A549 (cell line): ENCODE results near the gene KDM1B. TPM values are rescaled to one million over a fixed set of nuclear protein-coding genes. Genes with fewer than 3 reads are reported as not detected.
"Not testable (repeated sequence)": the region's sequence is repeated elsewhere in the genome, so short reads cannot be mapped to it uniquely, and the experiment has no call there.

Experiments used
- ATAC-seq, 2 experiments: fragments of 200-7000 bp in 1 of 2; fragments of >200 bp in 1 of 2; cut with Nextera tagmentation in 1 of 2; cut with Tn5 transposase in 1 of 2; 3 replicates each; pipeline versions ENCODE4 v1.8.0 to v1.9.1; 2018 to 2020; ENCODE audit warnings: mild to moderate bottlenecking in 1 of 2, moderate library complexity in 1 of 2
- CTCF ChIA-PET: fragments of 300-600 bp; sonication (Branson Sonifier 250); formaldehyde crosslinking; extraction: SDS; loops from one replicate; lab custom pipeline; 2021; ENCODE audit warnings: antibody characterized with exemption, inconsistent platforms; lab: Yijun Ruan, JAX
- POLR2A ChIA-PET: fragments of 350-600 bp; formaldehyde crosslinking; extraction: SDS; loops from one replicate; lab custom pipeline; 2021; ENCODE audit warnings: antibody characterized with exemption, inconsistent platforms; lab: Yijun Ruan, JAX
- DNase-seq, 2 experiments: peaks; one replicate each; pipeline versions ENCODE4 v3.0.0 to v3.0.0-alpha.2; 2011 to 2016; ENCODE audit warnings: low read depth in 1 of 2, low spot score in 1 of 2
- FAIRE-seq: peaks from 2 replicates; lab custom pipeline; 2011; peaks lifted over from hg19 to GRCh38; lab: Jason Lieb, UNC
- H3K27ac ChIP-seq, 2 experiments: fragments of >200 bp; sonication (Bioruptor Twin); formaldehyde crosslinking; 3 replicates each; pipeline ENCODE4 v1.5.1; 2016 to 2017
- H3K4me1 ChIP-seq: fragments of >200 bp; sonication (Bioruptor Twin); formaldehyde crosslinking; 3 replicates; pipeline ENCODE4 v1.6.1; 2016
- H3K4me2 ChIP-seq: fragments of >200 bp; sonication (Bioruptor Twin); formaldehyde crosslinking; 3 replicates; pipeline ENCODE4 v1.6.1; 2016
- H3K4me3 ChIP-seq: fragments of >200 bp; sonication (Bioruptor Twin); formaldehyde crosslinking; 3 replicates; pipeline ENCODE4 v1.5.1; 2016
- H3K9me3 ChIP-seq: fragments of >200 bp; sonication (Bioruptor Twin); formaldehyde crosslinking; 3 replicates; pipeline ENCODE4 v1.6.1; 2016
- BCL3 ChIP-seq: fragments of >200 bp; sonication (Bioruptor Twin); formaldehyde crosslinking; IDR thresholded peaks from 3 replicates; pipeline ENCODE4 v1.6.1; 2016
- CEBPB ChIP-seq, 2 experiments: fragments of >200 bp in 1 of 2; sonication (Bioruptor Twin) in 1 of 2; formaldehyde crosslinking in 1 of 2; IDR thresholded peaks; 2 replicates each; pipeline ENCODE4 v1.6.1; 2012 to 2016
- CHD4 ChIP-seq: fragments of 200-600 bp; sonication (generic); IDR thresholded peaks from 2 replicates; pipeline ENCODE4 v1.6.1; 2016; ENCODE audit warnings: antibody characterized with exemption, mild to moderate bottlenecking, borderline replicate concordance
- CTCF ChIP-seq: fragments of >200 bp; sonication (Bioruptor Twin); formaldehyde crosslinking; IDR thresholded peaks from 3 replicates; pipeline ENCODE4 v1.5.1; 2016
- EHF ChIP-seq: fragments of 250-450 bp; sonication (Bioruptor Pico); IDR thresholded peaks from 2 replicates; pipeline ENCODE4 v1.5.0; 2020; ENCODE audit warnings: mild to moderate bottlenecking
- EP300 ChIP-seq, 2 experiments: fragments of >200 bp; sonication (Bioruptor Twin); formaldehyde crosslinking; IDR thresholded peaks; 2 replicates in 1 of 2; 3 replicates in 1 of 2; pipeline ENCODE4 v1.6.1; 2016 to 2017
- FOXS1 ChIP-seq: fragments of 250-450 bp; sonication (Bioruptor Pico); IDR thresholded peaks from 2 replicates; pipeline ENCODE4 v1.5.0; 2020; ENCODE audit warnings: mild to moderate bottlenecking, moderate library complexity
- HDAC2 ChIP-seq: fragments of 200-600 bp; sonication (generic); IDR thresholded peaks from 2 replicates; pipeline ENCODE4 v1.6.1; 2016
- HOXA7 ChIP-seq: fragments of 250-450 bp; sonication (Bioruptor Pico); IDR thresholded peaks from 2 replicates; pipeline ENCODE4 v1.5.0; 2020; ENCODE audit warnings: mild to moderate bottlenecking, moderate library complexity
- KDM5A ChIP-seq: fragments of 200-600 bp; sonication (generic); IDR thresholded peaks from 2 replicates; pipeline ENCODE4 v1.6.1; 2016; ENCODE audit warnings: antibody characterized with exemption, mild to moderate bottlenecking
- MAFK ChIP-seq: fragments of 450-650 bp; IDR thresholded peaks from 2 replicates; pipeline ENCODE4 v1.6.1; 2014; ENCODE audit not compliant: partially characterized antibody
- NPAS2 ChIP-seq: fragments of 250-450 bp; sonication (Bioruptor Pico); IDR thresholded peaks from 2 replicates; pipeline ENCODE4 v1.8.0; 2022; ENCODE audit warnings: mild to moderate bottlenecking, moderate library complexity, borderline replicate concordance
- PHF8 ChIP-seq: fragments of 200-600 bp; sonication (generic); IDR thresholded peaks from 2 replicates; pipeline ENCODE4 v1.6.1; 2016; ENCODE audit warnings: low read depth, mild to moderate bottlenecking, antibody characterized with exemption, moderate library complexity, borderline replicate concordance
- SMC3 ChIP-seq: fragments of >200 bp; sonication (Bioruptor Twin); formaldehyde crosslinking; IDR thresholded peaks from 3 replicates; pipeline ENCODE4 v1.6.1; 2018; ENCODE audit warnings: inconsistent platforms
- TP53 ChIP-seq: fragments of 250-450 bp; sonication (Bioruptor Pico); IDR thresholded peaks from 2 replicates; pipeline ENCODE4 v1.5.0; 2021; ENCODE audit warnings: mild to moderate bottlenecking, moderate library complexity
- ZC3H11A ChIP-seq: fragments of 450-650 bp; IDR thresholded peaks from 2 replicates; pipeline ENCODE4 v1.6.1; 2014; ENCODE audit warnings: antibody characterized with exemption, mild to moderate bottlenecking
- ZFP36 ChIP-seq: fragments of 450-650 bp; IDR thresholded peaks from 2 replicates; pipeline ENCODE4 v1.6.1; 2014; ENCODE audit warnings: borderline replicate concordance; ENCODE audit not compliant: partially characterized antibody
- WGBS: methylation state at CpG from one replicate; pipeline ENCODE4 v1.1.6; 2017; ENCODE audit errors: missing lambda C conversion rate; 5-methylcytosine and 5-hydroxymethylcytosine counted together
- polyA plus RNA-seq, 4 experiments: library from polyadenylated mRNA; depleted of rRNA in 3 of 4; stranded (reverse); fragments of >200 nt; fragmentation: RNase III in 1 of 4; extraction: RNeasy Plus Mini Kit Qiagen cat#74134 plus additional on column Dnase treatment in 1 of 4; gene quantifications; 2 replicates in 3 of 4; 3 replicates in 1 of 4; pipeline ENCODE4 v1.2.3, GENCODE V29; 2011 to 2017

The KDM1B gene
- polyA plus RNA-seq, 2 of the 4 experiments (the other 2 are of a cell fraction), result 11.0 to 14.9 TPM

DNA sequence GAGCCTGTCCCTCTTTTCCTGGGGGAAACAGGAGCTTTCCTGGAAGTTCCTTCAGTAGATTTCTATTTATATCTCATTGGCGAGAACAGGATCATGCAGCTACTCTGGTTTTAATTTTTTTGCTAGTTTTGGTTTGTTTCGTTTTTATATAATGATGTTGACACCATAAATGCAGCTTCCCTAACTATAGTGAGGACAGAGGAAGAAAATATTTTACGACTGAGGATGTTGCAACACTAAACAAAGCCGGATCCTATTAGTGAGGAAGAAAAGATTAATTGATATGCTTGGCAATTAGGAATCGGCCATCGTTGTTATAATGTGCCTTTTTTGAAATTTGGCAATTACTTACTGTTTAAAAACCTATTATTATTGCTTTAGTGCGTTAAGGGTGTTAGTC lies 16.6 kb downstream of the KDM1B start:
- no peak for FAIRE-seq
- no peak for ATAC-seq
- ChIA-PET POLR2A (no interaction called here), CTCF (no interaction called here)
- H3K4me3 ChIP-seq, result no peak overlapping the region
- H3K9me3 ChIP-seq, result no peaks in the 10 kb centered on the region
- TF ChIP-seq KDM5A (no peak), HDAC2 (no peak), BCL3 (no peak), FOXS1 (CRISPR knock-in tag) (no peak), ZFP36 (no peak), EP300 (IDR thresholded peaks at IDR 0.05) (no peak), CHD4 (no peak), CTCF (no peak)
- H3K4me2 ChIP-seq, result no peak overlapping the region
- WGBS, result 94% methylated on average over 7 of the region's 7 CpGs
- DNase-seq, result no peak
- H3K27ac ChIP-seq, result no peak overlapping the region
- H3K4me1 ChIP-seq, result no peaks in the 10 kb centered on the region

DNA sequence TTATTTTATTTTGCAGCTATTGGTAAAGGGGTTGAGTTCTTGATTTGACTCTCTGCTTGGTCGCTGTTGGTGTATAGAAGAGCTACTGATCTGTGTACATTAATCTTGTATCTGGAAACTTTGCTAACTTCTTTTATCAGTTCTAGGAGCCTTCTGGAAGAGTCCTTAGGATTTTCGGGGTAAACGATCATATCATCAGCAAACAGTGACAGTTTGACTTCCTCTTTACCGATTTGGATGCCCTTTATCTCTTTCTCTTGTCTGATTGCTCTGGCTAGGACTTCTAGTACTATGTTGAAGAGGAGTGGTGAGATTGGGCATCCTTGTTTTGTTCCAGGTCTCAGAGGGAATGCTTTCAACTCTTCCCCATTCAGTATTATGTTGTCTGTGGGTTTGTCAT lies 21.0 kb downstream of the KDM1B start:
- CTCF ChIA-PET, result interaction anchor here (0.9 kb wide), 1 partner anchor 25 kb away, joined by 3 read pairs; no protein-coding TSS in a partner anchor
- H3K4me3 ChIP-seq, H3K4me2 ChIP-seq, H3K27ac ChIP-seq, DNase-seq, FAIRE-seq, H3K4me1 ChIP-seq, POLR2A ChIA-PET, ATAC-seq, H3K9me3 ChIP-seq: not testable (repeated sequence)
- WGBS, result 89% methylated on average over 4 of the region's 4 CpGs

GRCh38 chr6:18177286-18177965 lies 22.2 kb downstream of the KDM1B start:
- ChIA-PET POLR2A (no interaction called here), CTCF (no interaction called here)
- Histone ChIP-seq H3K4me2 (no peak overlapping the region), H3K9me3 (no peaks in the 10 kb centered on the region), H3K4me1 (no peaks in the 10 kb centered on the region), H3K4me3 (no peak overlapping the region), H3K27ac (no peak overlapping the region)
- no peak for FAIRE-seq
- no peak for ATAC-seq
- 90% methylated on average over 4 of the region's 4 CpGs for WGBS
- DNase-seq, result no peak
- no peak for TF ChIP-seq NPAS2 (CRISPR knock-in tag)
- TF ChIP-seq SMC3, result no peak

DNA sequence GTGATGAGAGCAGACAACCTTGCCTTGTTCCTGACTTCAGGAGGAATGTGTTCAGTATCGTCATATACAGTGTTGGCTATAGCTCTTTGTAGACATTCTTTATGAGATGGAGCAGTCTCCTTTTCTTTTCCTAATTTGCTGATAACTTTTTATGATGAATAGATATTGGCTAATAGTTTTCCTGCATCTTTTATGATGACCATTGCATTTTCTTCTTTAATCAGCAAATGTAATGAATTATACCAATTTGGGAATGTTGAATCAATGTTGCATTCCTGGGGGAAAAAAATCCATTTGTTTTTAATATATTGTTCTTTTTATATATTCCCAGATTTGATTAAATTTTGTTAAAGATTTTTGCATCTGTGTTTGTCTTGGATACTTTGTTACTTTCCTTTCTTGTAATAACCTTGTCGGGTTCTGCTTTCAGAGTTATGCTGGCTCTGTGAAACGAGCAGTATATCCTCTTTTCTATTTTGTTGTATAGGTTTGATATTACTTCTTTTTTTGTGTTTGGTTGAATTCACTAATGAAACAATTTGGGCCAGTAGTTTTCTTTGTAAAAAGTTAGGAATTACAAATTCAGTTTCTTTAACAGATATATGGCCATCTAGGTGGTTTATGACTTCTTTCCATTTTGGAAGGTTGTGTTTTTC lies 23.9 kb downstream of the KDM1B start:
- TF ChIP-seq MAFK (peak; percentile 70), PHF8 (no peak), EP300 (IDR thresholded peaks at IDR 0.05) (no peak), CEBPB (IDR thresholded peaks at IDR 0.05) (no peak), ZC3H11A (no peak), CTCF (no peak), EHF (CRISPR knock-in tag) (no peak), HOXA7 (CRISPR knock-in tag) (no peak), TP53 (CRISPR knock-in tag) (no peak)
- H3K4me1 ChIP-seq, result no peaks in the 10 kb centered on the region
- no peak for ATAC-seq
- no peak for DNase-seq
- CTCF ChIA-PET, result no interaction called here
- H3K9me3 ChIP-seq, result no peaks in the 10 kb centered on the region
- POLR2A ChIA-PET, result no interaction called here
- no peak overlapping the region for H3K27ac ChIP-seq
- no peak overlapping the region for H3K4me3 ChIP-seq
- WGBS, result 81% methylated on average over 3 of the region's 3 CpGs
- no peak for FAIRE-seq
- H3K4me2 ChIP-seq, result no peak overlapping the region
